Mucosa of descending colon (tissue), 3 donors: Measurements from ENCODE around the gene PRKG1. TPM values are rescaled to one million over a fixed set of nuclear protein-coding genes. Genes with fewer than 3 reads are reported as not detected.

Source experiments
- ATAC-seq: fragments of 200-7000 bp; cut with Tn5 transposase; one replicate; pipeline ENCODE4 v1.9.1; 2020; ENCODE audit warnings: mild to moderate bottlenecking, moderate library complexity
- DNase-seq, 3 donors: peaks; one replicate each; pipeline ENCODE4 v3.0.0-alpha.2; 2020
- H3K36me3 ChIP-seq: fragments of 200-600 bp; one replicate; pipeline ENCODE4 v1.8.0; 2021; ENCODE audit warnings: low read depth, mild to moderate bottlenecking
- H3K4me1 ChIP-seq: fragments of 200-600 bp; one replicate; pipeline ENCODE4 v1.8.0; 2021; ENCODE audit warnings: low read depth, mild to moderate bottlenecking
- H3K4me3 ChIP-seq: fragments of 200-600 bp; one replicate; pipeline ENCODE4 v1.8.0; 2021; ENCODE audit warnings: mild to moderate bottlenecking
- H3K9me3 ChIP-seq: fragments of 200-600 bp; one replicate; pipeline ENCODE4 v1.8.0; 2021; ENCODE audit warnings: mild to moderate bottlenecking
- intact Hi-C, 2 donors: fragments of 100-400 bp; cut with DNase I in 1 of 2; cut with micrococcal nuclease in 1 of 2; formaldehyde crosslinking; loops; one replicate each; pipeline versions ENCODE4 v1.11.0 to v1.11.1; 2022; cut with DNase I, micrococcal nuclease
- total RNA-seq, 3 donors: library from RNA; stranded (reverse); fragmentation: NEBNext Ultra II Directional in 2 of 3; extraction: Animal tissue kit (Norgen Biotek cat#: 25700) in 2 of 3; gene quantifications; one replicate each; pipeline versions ENCODE4 v1.2.1 to v1.2.4, GENCODE V29; 2021 to 2023
- TF ChIP-seq, protein P1 (sequence below): fragments of 200-600 bp; IDR thresholded peaks from one replicate; pipeline ENCODE4 v1.8.0; 2022; ENCODE audit warnings: antibody characterized with exemption, mild to moderate bottlenecking
- donor health status: DM: no; HTN: no; CAD: no; lungs with moderate emphysema.
- donor health status: DM: no; HTN: no; CAD: no.
- donor health status: DM: no; HTN: yes; CAD: no.

Gene PRKG1
- total RNA-seq, 3 donors from 2014 or later = 17.1 to 55.6 (median 21.1) TPM

DNA sequence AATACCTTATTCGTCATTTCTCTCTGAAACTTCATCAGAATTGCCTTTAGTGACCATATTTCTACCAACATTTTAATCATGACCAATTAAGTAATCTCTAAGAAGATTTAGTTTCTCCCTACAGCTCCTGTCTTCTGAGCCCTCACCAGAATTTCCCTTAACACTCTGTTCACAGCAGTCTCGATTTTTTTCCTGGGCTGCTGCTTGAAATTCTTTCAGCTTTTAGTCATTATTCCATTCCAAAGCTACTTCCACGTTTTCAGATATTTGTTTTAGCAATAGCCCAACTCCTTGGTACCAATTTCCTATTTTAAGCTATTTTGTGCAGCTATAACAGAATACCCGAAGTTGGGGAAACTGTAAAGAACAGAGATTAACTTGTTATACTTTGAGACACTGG is 1047.4 kb downstream of the PRKG1 start:
- ATAC-seq (no peak), DNase-seq (no peak)
- Histone ChIP-seq H3K9me3 (no peaks in the 10 kb centered on the region), H3K36me3 (no peaks in the 10 kb centered on the region), H3K4me3 (no peak overlapping the region), H3K4me1 (no peaks in the 10 kb centered on the region)
- intact Hi-C loops = no loop called here
- TF ChIP-seq, protein P1, sequence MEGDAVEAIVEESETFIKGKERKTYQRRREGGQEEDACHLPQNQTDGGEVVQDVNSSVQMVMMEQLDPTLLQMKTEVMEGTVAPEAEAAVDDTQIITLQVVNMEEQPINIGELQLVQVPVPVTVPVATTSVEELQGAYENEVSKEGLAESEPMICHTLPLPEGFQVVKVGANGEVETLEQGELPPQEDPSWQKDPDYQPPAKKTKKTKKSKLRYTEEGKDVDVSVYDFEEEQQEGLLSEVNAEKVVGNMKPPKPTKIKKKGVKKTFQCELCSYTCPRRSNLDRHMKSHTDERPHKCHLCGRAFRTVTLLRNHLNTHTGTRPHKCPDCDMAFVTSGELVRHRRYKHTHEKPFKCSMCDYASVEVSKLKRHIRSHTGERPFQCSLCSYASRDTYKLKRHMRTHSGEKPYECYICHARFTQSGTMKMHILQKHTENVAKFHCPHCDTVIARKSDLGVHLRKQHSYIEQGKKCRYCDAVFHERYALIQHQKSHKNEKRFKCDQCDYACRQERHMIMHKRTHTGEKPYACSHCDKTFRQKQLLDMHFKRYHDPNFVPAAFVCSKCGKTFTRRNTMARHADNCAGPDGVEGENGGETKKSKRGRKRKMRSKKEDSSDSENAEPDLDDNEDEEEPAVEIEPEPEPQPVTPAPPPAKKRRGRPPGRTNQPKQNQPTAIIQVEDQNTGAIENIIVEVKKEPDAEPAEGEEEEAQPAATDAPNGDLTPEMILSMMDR = no peak

DNA sequence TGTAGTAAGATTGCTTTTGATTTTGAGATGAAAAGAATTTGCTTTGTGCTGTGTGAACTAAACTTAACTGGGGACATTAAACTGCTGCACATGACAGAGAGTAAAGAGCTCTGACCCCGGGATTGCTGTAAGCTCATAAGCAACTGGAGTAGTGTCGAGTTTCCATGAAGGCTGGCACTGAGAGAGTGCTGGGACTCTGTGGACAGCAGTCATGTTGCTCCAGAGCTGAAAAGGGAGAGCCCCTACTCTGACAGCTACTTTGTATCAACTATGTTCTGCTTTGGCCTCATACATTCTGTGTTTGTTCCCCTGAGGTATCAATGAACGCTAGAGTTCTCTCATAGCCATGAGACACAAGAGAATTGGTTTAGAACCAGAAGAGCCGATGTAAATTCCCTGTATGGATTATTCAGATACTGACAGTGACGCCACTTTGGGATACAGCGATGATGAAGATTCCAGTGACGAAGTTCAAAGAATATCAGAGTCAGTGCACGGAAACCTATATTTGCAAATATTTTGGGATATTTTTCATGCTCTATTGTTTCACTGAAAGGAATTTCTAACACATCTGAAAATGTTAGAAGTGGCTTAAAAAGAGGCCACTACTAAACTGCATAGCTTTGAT is 1053.9 kb downstream of the PRKG1 start:
- Histone ChIP-seq H3K4me3 (no peak overlapping the region), H3K4me1 (no peaks in the 10 kb centered on the region), H3K9me3 (no peaks in the 10 kb centered on the region), H3K36me3 (no peaks in the 10 kb centered on the region)
- TF ChIP-seq, protein P1 = no peak
- intact Hi-C loops = no loop called here
- no peak for DNase-seq
- ATAC-seq = no peak

GRCh38 chr10:52129410-52130178 is 1055.3 kb downstream of the PRKG1 start:
- DNase-seq = no peak

DNA sequence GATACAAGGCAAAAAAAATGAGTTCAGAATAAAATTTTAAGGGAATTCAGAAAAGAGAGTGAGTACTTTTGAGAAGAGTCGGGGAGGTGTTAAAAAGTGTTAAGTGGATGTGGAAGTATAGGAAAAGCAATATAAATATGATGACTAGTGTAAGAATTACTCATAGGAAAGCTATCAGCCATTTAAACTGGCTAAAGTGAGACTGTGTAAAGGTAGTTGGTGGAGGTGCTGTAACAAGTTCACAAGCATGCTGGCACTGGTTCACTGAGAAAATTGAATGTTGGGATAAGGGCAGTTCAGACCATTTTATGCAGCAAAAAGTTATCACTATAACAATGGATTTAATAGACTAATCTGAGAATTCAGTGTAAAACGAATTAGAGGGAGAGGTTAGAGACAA is 1060.8 kb downstream of the PRKG1 start:
- ATAC-seq (no peak), DNase-seq (no peak)
- TF ChIP-seq, protein P1 = no peak
- intact Hi-C loops = no loop called here
- Histone ChIP-seq H3K4me1 (no peaks in the 10 kb centered on the region), H3K36me3 (no peaks in the 10 kb centered on the region), H3K9me3 (no peaks in the 10 kb centered on the region), H3K4me3 (no peak overlapping the region)

More at GRCh38 chr10:52129410-52130178, 1055.3 kb downstream of the PRKG1 start:
- no peak for ATAC-seq
- intact Hi-C loops = no loop called here
- H3K4me1 ChIP-seq = no peaks in the 10 kb centered on the region
- no peak overlapping the region for H3K4me3 ChIP-seq
- no peaks in the 10 kb centered on the region for H3K9me3 ChIP-seq
- H3K36me3 ChIP-seq = no peaks in the 10 kb centered on the region
- TF ChIP-seq, protein P1 = no peak

- Histone ChIP-seq H3K36me3 (no peaks in the 10 kb centered on the region), H3K4me3 (no peak overlapping the region), H3K4me1 (no peaks in the 10 kb centered on the region), H3K9me3 (no peaks in the 10 kb centered on the region)
- TF ChIP-seq, protein P1 = no peak
- intact Hi-C loops = no loop called here
- ATAC-seq (no peak), DNase-seq (no peak)
Observed at GRCh38 chr10:52136921-52137320, 1062.6 kb downstream of the PRKG1 start.
